ENCODE data around the gene TGFBR3. TPM values are rescaled to one million over a fixed set of nuclear protein-coding genes. Genes with fewer than 3 reads are reported as not detected.

Gene TGFBR3
- total and polyA plus RNA-seq, 9 of the 15 experiments (the other 6 are each of a cell fraction or from before 2014, with no cell fraction given): 3.6 to 32.4 (median 15.6) TPM

- Histone ChIP-seq H3K27ac (ENCODE audit: extremely low read depth, low read depth, low read length) (no peak overlapping the region), H3K4me3 (no peak overlapping the region), H3K9me1 (ENCODE audit: control insufficient read depth, insufficient read depth, low read length) (no peaks in the 10 kb centered on the region), H2AFZ (ENCODE audit: low read depth, low read length) (no peak overlapping the region), H3K9me3 (replicated peaks; ENCODE audit: control insufficient read depth, insufficient read depth, low read depth, low read length) (peaks cover 10% of the 10 kb centered on the region; the same call in 1 of the 2 replicates), H3K27me3 (ENCODE audit: control insufficient read depth in 2 of 2, insufficient read depth in 2 of 2, low read length in 2 of 2) (no peaks in the 10 kb centered on the region), H4K20me1 (replicated peaks; ENCODE audit: control insufficient read depth, insufficient read depth, low read length) (no peaks in the 10 kb centered on the region), H3K79me2 (ENCODE audit: control insufficient read depth, insufficient read depth, low read length) (no peaks in the 10 kb centered on the region), H3K36me3 (ENCODE audit: control insufficient read depth, insufficient read depth, low read length) (no peaks in the 10 kb centered on the region; the same call in 1 of the 3 replicates), H3K9ac (ENCODE audit: insufficient read depth in 1 of 2, low read depth in 2 of 2, low read length in 2 of 2) (no peak overlapping the region), H3K4me2 (ENCODE audit: insufficient read depth, low read length) (no peak overlapping the region), H3K4me1 (replicated peaks in 1 of 2; ENCODE audit: control insufficient read depth in 2 of 2, insufficient read depth in 2 of 2, low read length in 2 of 2) (no peaks in the 10 kb centered on the region)
- DNase-seq (ENCODE audit: extremely low read depth in 1 of 4, low spot score in 3 of 4) (no peak), FAIRE-seq (peak; percentile 57), ATAC-seq (peak; percentile 71)
- in situ Hi-C loops (cut with MboI) (no loop called here), intact Hi-C loops (cut with micrococcal nuclease) (no loop called here)
- ChIA-PET CTCF (ENCODE audit: low intra/inter-chr PET ratio) (no interaction called here), POLR2A (interaction anchor here (0.8 to 1.6 kb wide), 2 partner anchors 9 to 13 kb away, joined by 3 to 4 read pairs; no protein-coding TSS in a partner anchor)
- 50% methylated on average over 6 of the region's 6 CpGs for WGBS (ENCODE audit: insufficient coverage, low coverage, missing lambda C conversion rate)
- no TSS peak for BruUV-seq (replicated peaks)
- TF ChIP-seq SMC3 (conservative IDR thresholded peaks at IDR 0.05; ENCODE audit: insufficient read depth, low read depth, low read length) (no peak), U2AF1 (optimal IDR thresholded peaks at IDR 0.05; ENCODE audit: low read depth, low read length) (no peak), ZNF175 (CRISPR knock-in tag; IDR thresholded peaks at IDR 0.05; ENCODE audit: low read depth) (no peak), HLTF (IDR thresholded peaks at IDR 0.05) (no peak), NFIC (IDR thresholded peaks at IDR 0.05) (peak; percentile 65), PKNOX1 (IDR thresholded peaks at IDR 0.05) (no peak), CXXC5 (CRISPR knock-in tag; IDR thresholded peaks at IDR 0.05) (0 out of 2 replicates have a peak, but pooled peaks have one; percentile 12), ZNF699 (CRISPR knock-in tag; IDR thresholded peaks at IDR 0.05; ENCODE audit: insufficient replicate concordance) (no peak)
- TF ChIP-seq, protein P1, sequence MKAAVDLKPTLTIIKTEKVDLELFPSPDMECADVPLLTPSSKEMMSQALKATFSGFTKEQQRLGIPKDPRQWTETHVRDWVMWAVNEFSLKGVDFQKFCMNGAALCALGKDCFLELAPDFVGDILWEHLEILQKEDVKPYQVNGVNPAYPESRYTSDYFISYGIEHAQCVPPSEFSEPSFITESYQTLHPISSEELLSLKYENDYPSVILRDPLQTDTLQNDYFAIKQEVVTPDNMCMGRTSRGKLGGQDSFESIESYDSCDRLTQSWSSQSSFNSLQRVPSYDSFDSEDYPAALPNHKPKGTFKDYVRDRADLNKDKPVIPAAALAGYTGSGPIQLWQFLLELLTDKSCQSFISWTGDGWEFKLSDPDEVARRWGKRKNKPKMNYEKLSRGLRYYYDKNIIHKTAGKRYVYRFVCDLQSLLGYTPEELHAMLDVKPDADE (conservative IDR thresholded peaks at IDR 0.05; ENCODE audit: control insufficient read depth, low read depth, low read length): no peak
Measured at GRCh38 chr1:91744953-91745639, 140.9 kb downstream of the TGFBR3 start.
